HepG2 (cell line): ENCODE data around the gene ITPR1. TPM values are rescaled to one million over a fixed set of nuclear protein-coding genes. Genes with fewer than 3 reads are reported as not detected.

Experiments used
- FLYWCH1 ChIP-seq: sonication (generic); formaldehyde crosslinking; IDR thresholded peaks from 2 replicates; pipeline ENCODE4 v1.8.1; 2023; ENCODE audit warnings: mild to moderate bottlenecking, missing genetic modification reagents
- REST ChIP-seq, 2 experiments: IDR thresholded peaks; 2 replicates each; pipeline ENCODE4 v1.6.1; 2011 to 2012; ENCODE audit warnings: low read length in 2 of 2, borderline replicate concordance in 1 of 2, low read depth in 1 of 2, mild to moderate bottlenecking in 1 of 2, moderate library complexity in 1 of 2
- ZBTB33 ChIP-seq: sonication (generic); formaldehyde crosslinking; IDR thresholded peaks from 2 replicates; pipeline ENCODE4 v1.4.0; 2020; ENCODE audit warnings: missing genetic modification reagents
- ZBTB40 ChIP-seq, 2 experiments: fragments of 450-650 bp in 1 of 2; sonication (generic) in 1 of 2; formaldehyde crosslinking in 1 of 2; IDR thresholded peaks; 2 replicates each; pipeline versions ENCODE4 v1.6.1 to v1.8.0; 2016 to 2022; ENCODE audit warnings: antibody characterized with exemption in 1 of 2, mild to moderate bottlenecking in 1 of 2, missing genetic modification reagents in 1 of 2
- ZNF891 ChIP-seq: sonication (generic); formaldehyde crosslinking; IDR thresholded peaks from 2 replicates; pipeline ENCODE4 v1.5.0; 2020; ENCODE audit warnings: mild to moderate bottlenecking, missing genetic modification reagents
- polyA plus RNA-seq, 8 experiments: library from polyadenylated mRNA; depleted of rRNA in 3 of 8; stranded (reverse) in 7 of 8; unstranded in 1 of 8; fragments of >200 nt; fragmentation: Illumina TruSeq in 4 of 8; extraction: Trizol in 4 of 8; gene quantifications; 2 replicates each; pipeline versions ENCODE4 v1.2.1 to v1.2.3, GENCODE V29; 2011 to 2016; ENCODE audit warnings: low read depth in 4 of 8, missing spikeins in 1 of 8, mixed read lengths in 1 of 8; ENCODE audit not compliant: insufficient read depth in 1 of 8
- total RNA-seq, 5 experiments: library from RNA; depleted of rRNA; stranded (reverse); fragments of >200 nt; fragmentation: Illumina TruSeq; extraction: Trizol; gene quantifications; 2 replicates each; pipeline ENCODE4 v1.2.3, GENCODE V29; 2016; ENCODE audit warnings: low read depth in 1 of 5
- TF ChIP-seq, protein P1 (sequence below): sonication (generic); formaldehyde crosslinking; IDR thresholded peaks from 2 replicates; pipeline ENCODE4 v1.4.0; 2020; ENCODE audit warnings: missing genetic modification reagents, mild to moderate bottlenecking, borderline replicate concordance

Gene ITPR1
- total and polyA plus RNA-seq, 2 of the 13 experiments (the other 11 are each of a cell fraction or from before 2014, with no cell fraction given): 10.0 to 11.4 TPM

DNA sequence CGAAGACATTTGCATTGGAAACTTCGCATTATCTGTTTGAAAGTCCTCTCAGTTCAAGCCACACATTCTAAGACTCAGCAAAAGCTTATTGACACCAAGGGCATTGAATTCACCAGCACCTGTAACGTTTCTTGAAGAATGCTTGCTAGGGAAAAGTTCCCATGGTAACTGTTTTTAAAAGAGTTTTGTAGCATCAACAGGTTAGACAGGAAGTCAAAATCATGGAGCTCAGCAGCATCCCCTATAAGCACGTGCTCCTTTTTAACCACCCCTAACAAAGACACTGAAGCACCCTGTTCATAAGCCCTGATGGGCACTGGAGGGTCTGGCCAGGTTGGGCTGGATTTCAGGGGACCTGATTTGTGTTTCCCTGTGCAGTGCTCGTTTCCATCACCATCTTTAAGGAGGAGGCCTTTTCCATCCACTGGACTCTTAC, 256.4 kb downstream of the ITPR1 start (continued):
- TF ChIP-seq ZBTB40 (IDR thresholded peaks at IDR 0.05) (no peak), ZBTB40 (CRISPR knock-in tag; IDR thresholded peaks at IDR 0.05) (no peak), REST (IDR thresholded peaks at IDR 0.05; ENCODE audit: borderline replicate concordance in 1 of 2, low read depth in 1 of 2, low read length in 2 of 2) (no peak), ZBTB33 (no peak), FLYWCH1 (CRISPR knock-in tag) (no peak), ZNF891 (CRISPR knock-in tag) (no peak)
- TF ChIP-seq, protein P1, sequence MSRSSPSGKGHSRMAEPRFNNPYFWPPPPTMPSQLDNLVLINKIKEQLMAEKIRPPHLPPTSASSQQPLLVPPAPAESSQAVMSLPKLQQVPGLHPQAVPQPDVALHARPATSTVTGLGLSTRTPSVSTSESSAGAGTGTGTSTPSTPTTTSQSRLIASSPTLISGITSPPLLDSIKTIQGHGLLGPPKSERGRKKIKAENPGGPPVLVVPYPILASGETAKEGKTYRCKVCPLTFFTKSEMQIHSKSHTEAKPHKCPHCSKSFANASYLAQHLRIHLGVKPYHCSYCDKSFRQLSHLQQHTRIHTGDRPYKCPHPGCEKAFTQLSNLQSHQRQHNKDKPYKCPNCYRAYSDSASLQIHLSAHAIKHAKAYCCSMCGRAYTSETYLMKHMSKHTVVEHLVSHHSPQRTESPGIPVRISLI: no peak
- TF ChIP-seq, all 625 proteins: peak for 0
